Measurements from ENCODE around the gene SLC35A4.

- TF ChIP-seq EZH2 (IDR thresholded peaks at IDR 0.05; ENCODE audit: insufficient read depth, poor library complexity, severe bottlenecking), result no peak
- TF ChIP-seq EZH2phosphoT487 (IDR thresholded peaks at IDR 0.05; ENCODE audit: insufficient read depth, low read depth), result no peak
Observed at GRCh38 chr5:140591747-140592372, 27.2 kb downstream of the SLC35A4 start.

Data from GM23248 (cell line).